OCI-LY7 (cell line): ENCODE results near the gene MLLT3.

Experiments used
- EZH2phosphoT487 ChIP-seq: fragments of 200-600 bp; sonication (generic); IDR thresholded peaks from 2 replicates; pipeline ENCODE4 v1.6.1; 2018; ENCODE audit warnings: low read depth, borderline replicate concordance, mild to moderate bottlenecking, mixed run types, antibody characterized with exemption, low read length, moderate library complexity, mixed read lengths
- TF ChIP-seq, protein P1 (sequence below): fragments of 200-600 bp; sonication (generic); conservative IDR thresholded peaks from 2 replicates; pipeline ENCODE4 v1.5.1; 2014; ENCODE audit warnings: mild to moderate bottlenecking, antibody characterized with exemption, low read length, moderate library complexity, mixed read lengths

DNA sequence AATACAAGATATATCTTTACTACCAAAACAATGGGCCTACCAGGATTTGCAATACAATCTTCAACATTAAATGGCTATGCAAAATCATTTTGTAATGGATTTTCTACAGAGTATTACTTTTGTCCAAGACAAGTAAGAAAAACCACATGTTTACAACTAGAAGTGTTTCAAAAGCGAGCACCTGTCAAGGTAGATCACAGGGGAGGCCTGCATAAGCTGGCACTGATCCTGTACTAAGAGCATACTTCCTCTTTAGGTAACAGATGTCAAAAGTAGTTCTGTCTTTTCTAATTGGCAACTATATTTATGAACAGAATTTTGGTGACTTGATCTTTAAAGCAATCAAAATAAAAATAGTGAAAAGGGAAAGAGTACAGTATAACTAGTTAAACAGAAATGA, 249.0 kb downstream of the MLLT3 start:
- TF ChIP-seq, protein P1, sequence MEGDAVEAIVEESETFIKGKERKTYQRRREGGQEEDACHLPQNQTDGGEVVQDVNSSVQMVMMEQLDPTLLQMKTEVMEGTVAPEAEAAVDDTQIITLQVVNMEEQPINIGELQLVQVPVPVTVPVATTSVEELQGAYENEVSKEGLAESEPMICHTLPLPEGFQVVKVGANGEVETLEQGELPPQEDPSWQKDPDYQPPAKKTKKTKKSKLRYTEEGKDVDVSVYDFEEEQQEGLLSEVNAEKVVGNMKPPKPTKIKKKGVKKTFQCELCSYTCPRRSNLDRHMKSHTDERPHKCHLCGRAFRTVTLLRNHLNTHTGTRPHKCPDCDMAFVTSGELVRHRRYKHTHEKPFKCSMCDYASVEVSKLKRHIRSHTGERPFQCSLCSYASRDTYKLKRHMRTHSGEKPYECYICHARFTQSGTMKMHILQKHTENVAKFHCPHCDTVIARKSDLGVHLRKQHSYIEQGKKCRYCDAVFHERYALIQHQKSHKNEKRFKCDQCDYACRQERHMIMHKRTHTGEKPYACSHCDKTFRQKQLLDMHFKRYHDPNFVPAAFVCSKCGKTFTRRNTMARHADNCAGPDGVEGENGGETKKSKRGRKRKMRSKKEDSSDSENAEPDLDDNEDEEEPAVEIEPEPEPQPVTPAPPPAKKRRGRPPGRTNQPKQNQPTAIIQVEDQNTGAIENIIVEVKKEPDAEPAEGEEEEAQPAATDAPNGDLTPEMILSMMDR, result no peak
- no peak for TF ChIP-seq EZH2phosphoT487
